Limb (tissue), 2 donors: Measurements from ENCODE around the gene TAOK1.

Source experiments
- DNase-seq, 2 donors: peaks; one replicate each; pipeline ENCODE4 v3.0.0-alpha.2; 2016; ENCODE audit errors: extremely low spot score in 2 of 2

Gene TAOK1

GRCh38 chr17:29594519-29595090 lies 204.4 kb downstream of the TAOK1 start:
- no peak for DNase-seq

- DNase-seq: no peak
These were observed 205.2 kb downstream of the TAOK1 start for GRCh38 chr17:29595107-29595942.

GRCh38 chr17:29595943-29596774 lies 206.0 kb downstream of the TAOK1 start:
- DNase-seq: no peak

GRCh38 chr17:29596811-29597210 lies 206.6 kb downstream of the TAOK1 start:
- no peak for DNase-seq

- DNase-seq: no peak
These were observed 207.4 kb downstream of the TAOK1 start for GRCh38 chr17:29597361-29598172.
